Nephron progenitor cell (in vitro differentiated cells): ENCODE measurements around the gene MSL1.

Source experiments
- DNase-seq: peaks from one replicate; pipeline ENCODE4 v3.0.0; 2021
- H3K27ac Mint-ChIP-seq: 2 replicates; pipeline ENCODE4 v1.8.0; 2021; ENCODE audit warnings: mild to moderate bottlenecking, moderate library complexity, mixed read lengths
- H3K27me3 Mint-ChIP-seq: 2 replicates; pipeline ENCODE4 v1.8.0; 2021; ENCODE audit warnings: mild to moderate bottlenecking, low read depth, mixed read lengths; ENCODE audit not compliant: poor library complexity
- H3K36me3 Mint-ChIP-seq: 2 replicates; pipeline ENCODE4 v1.8.0; 2021; ENCODE audit warnings: low read depth, mixed read lengths
- H3K4me1 Mint-ChIP-seq: 2 replicates; pipeline ENCODE4 v1.8.0; 2021; ENCODE audit warnings: mixed read lengths
- H3K4me3 Mint-ChIP-seq: 2 replicates; pipeline ENCODE4 v1.8.0; 2021; ENCODE audit warnings: mild to moderate bottlenecking, moderate library complexity, mixed read lengths
- H3K9me3 Mint-ChIP-seq: 2 replicates; pipeline ENCODE4 v1.8.0; 2021; ENCODE audit warnings: mild to moderate bottlenecking, moderate library complexity, mixed read lengths
- TF ChIP-seq, protein P1 (sequence below): fragments of 200-600 bp; sonication (generic); IDR thresholded peaks from 2 replicates; pipeline ENCODE4 v1.5.0; 2021; ENCODE audit warnings: antibody characterized with exemption

MSL1 gene

DNA sequence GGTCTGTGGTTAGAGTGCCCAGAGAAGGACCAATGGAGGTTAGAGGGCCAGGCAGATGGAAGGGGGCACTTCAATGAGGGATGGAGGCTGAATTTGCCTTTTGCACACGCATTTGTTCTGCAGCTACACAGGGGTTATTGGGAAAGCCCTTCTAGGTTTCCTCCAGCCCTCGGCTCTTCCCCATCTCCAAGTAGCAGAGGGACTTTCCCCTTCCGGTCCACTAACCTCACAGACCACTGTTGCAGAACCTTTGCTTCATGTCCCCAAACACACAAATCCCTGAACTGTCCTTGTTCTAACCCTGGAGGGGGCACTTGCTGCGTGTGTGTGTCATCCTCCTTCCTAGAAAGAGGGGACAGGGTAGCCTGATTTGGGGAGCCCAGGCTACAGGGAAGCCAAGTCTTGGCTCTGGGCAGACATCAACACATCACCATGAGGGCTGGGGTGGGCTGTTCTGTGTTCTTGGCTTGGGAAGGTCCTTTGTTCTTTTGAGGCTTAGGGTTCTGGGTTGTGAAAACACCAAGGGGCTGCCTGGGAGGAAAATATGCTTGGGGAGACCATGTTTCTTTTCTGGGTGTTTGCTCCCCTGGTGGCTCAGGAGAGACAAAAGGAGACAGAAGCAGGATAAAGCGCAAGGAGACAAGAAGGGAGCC, 14.1 kb upstream of the MSL1 start:
- H3K27me3 Mint-ChIP-seq: peaks cover 7% of the 10 kb centered on the region
- peaks cover 93% of the 10 kb centered on the region for H3K4me1 Mint-ChIP-seq
- H3K27ac Mint-ChIP-seq: peak overlapping the region; percentile 92
- H3K36me3 Mint-ChIP-seq: no peaks in the 10 kb centered on the region
- TF ChIP-seq, protein P1, sequence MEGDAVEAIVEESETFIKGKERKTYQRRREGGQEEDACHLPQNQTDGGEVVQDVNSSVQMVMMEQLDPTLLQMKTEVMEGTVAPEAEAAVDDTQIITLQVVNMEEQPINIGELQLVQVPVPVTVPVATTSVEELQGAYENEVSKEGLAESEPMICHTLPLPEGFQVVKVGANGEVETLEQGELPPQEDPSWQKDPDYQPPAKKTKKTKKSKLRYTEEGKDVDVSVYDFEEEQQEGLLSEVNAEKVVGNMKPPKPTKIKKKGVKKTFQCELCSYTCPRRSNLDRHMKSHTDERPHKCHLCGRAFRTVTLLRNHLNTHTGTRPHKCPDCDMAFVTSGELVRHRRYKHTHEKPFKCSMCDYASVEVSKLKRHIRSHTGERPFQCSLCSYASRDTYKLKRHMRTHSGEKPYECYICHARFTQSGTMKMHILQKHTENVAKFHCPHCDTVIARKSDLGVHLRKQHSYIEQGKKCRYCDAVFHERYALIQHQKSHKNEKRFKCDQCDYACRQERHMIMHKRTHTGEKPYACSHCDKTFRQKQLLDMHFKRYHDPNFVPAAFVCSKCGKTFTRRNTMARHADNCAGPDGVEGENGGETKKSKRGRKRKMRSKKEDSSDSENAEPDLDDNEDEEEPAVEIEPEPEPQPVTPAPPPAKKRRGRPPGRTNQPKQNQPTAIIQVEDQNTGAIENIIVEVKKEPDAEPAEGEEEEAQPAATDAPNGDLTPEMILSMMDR: no peak
- no peaks in the 10 kb centered on the region for H3K9me3 Mint-ChIP-seq
- DNase-seq: no peak
- peak overlapping the region; percentile 18 for H3K4me3 Mint-ChIP-seq

DNA sequence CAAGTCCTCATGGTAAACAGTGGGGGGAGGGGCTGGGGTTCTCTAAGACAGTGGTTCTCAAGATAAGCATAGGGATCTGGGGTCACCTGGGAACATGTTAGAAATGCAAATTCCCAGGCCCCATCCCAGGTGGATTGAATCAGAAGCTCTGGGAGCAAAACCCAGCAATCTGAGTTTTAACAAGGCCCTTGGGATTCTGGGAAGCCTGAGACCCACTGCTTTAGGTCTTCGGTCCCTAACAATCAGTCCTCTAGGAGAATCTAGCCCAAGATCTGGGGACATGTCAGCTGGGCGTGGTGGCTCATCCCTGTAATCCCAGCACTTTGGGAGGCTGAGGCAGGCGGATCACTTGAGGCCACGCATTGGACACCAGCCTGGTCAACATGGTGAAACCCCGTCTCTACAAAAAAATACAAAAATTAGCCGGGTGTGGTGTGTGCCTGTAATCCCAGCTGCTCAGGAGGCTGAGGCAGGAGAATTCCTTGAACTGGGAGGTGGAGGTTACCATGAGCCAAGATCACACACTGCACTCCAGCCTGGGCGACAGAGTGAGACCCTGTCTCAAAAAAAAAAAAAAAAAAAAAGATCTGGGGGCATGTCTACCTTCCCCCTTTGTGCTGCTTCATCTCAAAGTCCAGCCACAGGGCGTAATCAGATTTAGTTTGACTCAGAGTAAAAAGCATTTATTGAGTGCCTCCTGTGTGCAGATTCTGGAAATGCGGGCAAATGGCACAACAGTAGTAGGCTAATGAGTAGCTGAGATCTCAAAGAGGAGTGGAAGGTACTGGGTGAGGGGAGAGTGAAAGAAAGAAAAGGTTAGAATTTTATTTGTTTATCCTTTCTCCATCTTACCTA, 12.6 kb upstream of the MSL1 start:
- H3K27ac Mint-ChIP-seq: peak overlapping the region; percentile 82
- H3K4me3 Mint-ChIP-seq: no peak overlapping the region

DNA sequence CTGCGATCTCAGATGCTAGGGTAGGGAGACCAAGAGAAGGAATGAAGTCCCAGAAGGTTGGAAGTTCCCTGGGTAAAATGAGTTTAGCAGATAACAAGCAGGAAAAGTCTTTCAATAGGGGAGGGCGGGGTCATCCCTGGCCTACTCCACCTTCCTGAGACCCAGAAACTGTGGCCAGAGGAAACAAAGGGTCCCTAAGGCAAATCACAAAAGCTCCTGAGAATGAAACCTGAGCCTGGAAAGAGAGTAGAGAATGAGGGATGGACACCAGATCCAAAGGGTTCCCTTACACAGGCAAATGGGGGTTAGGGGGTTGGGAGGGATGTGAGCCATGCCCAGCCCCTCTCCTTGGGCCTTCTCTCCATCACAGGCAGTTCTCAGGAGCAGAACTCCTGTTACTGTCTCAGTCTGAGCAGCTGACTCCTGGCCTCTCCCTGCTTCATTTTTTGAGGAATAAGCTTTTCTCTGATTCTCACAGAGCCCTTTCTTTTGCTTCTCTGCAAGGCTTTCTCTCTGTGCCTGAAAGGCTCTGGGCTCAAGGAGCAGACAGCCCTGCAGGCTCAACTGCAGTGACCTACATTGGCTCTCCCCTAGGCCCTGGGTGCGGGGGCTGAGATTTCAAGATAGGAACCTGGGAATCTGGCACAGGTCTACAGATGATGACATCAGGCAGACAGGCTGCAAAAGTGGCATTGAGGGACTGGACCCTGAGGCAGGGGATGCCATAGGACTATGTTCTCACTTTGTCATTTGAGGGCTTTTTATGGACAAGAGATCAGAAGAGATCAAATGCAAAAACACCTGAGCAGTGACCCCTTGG, 11.5 kb upstream of the MSL1 start:
- Mint-ChIP-seq H3K4me1 (peaks cover 93% of the 10 kb centered on the region), H3K9me3 (no peaks in the 10 kb centered on the region), H3K27ac (peak overlapping the region; percentile 99), H3K27me3 (peaks cover 7% of the 10 kb centered on the region), H3K4me3 (peak overlapping the region; percentile 34), H3K36me3 (no peaks in the 10 kb centered on the region)
- TF ChIP-seq, protein P1: no peak
- DNase-seq: no peak

More for the DNA sequence above, 12.6 kb upstream of the MSL1 start:
- H3K4me1 Mint-ChIP-seq: peaks cover 93% of the 10 kb centered on the region
- no peak for DNase-seq
- no peaks in the 10 kb centered on the region for H3K9me3 Mint-ChIP-seq
- no peaks in the 10 kb centered on the region for H3K36me3 Mint-ChIP-seq
- TF ChIP-seq, protein P1: no peak
- H3K27me3 Mint-ChIP-seq: peaks cover 7% of the 10 kb centered on the region

DNA sequence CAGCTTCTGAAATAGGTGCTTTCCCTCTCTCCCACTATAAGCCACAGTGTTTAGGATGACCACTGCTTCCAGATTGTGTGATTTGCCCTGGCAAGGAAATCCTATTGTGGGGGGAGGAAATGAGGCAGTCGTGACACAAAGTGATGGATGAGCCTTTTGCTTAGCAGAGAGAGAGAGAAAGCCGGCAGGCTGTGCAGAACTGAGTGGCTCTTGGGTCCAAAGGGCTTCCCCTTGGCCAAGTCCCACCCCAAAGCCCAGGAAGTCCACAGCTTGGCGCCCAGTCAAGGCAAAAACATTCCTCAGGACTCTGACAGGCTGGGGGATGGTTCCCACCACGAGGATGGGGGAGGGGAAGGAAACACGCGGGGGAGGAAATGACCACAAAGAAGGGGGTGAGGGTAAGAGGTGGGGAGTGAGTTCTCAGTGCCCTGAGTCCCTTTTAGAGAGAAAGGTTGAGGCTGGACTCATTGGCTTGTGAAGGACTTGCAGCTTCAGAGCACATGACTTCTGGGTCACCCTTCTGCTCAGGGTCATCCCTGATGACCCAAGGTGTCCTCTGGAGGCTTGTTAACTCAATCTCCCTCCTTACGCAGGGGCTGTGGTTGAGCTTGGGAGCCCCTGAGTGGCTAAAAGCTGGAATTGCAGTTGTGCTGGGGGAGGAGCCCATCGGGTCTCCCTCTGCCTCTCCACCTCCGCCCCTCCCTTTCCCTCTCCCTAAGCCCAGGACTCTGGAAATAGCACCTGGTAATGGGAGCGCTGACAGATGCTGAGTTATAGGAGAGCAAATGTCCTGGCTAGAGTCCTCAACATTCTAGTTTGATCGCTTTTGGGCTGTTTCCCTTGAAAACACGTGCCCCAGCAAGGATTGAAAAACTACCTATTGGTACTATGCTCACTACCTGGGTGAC, 10.3 kb upstream of the MSL1 start:
- Mint-ChIP-seq H3K4me3 (peak overlapping the region; percentile 67), H3K27me3 (peaks cover 5% of the 10 kb centered on the region)

More for the DNA sequence above, 10.3 kb upstream of the MSL1 start:
- Mint-ChIP-seq H3K27ac (peak overlapping the region; percentile 99), H3K36me3 (no peaks in the 10 kb centered on the region), H3K9me3 (no peaks in the 10 kb centered on the region), H3K4me1 (peaks cover 94% of the 10 kb centered on the region)
- TF ChIP-seq, protein P1: peak; percentile 55
- DNase-seq: peak; percentile 80
